ENCODE measurements around the gene NBEA. TPM values are rescaled to one million over a fixed set of nuclear protein-coding genes. Genes with fewer than 3 reads are reported as not detected.
A peak's percentile ranks its signal among the peaks of the same experiment; 100 is the strongest.

NBEA gene
- total and polyA plus RNA-seq, 7 donors = 0.46 to 47.6 (median 38.0) TPM

DNA sequence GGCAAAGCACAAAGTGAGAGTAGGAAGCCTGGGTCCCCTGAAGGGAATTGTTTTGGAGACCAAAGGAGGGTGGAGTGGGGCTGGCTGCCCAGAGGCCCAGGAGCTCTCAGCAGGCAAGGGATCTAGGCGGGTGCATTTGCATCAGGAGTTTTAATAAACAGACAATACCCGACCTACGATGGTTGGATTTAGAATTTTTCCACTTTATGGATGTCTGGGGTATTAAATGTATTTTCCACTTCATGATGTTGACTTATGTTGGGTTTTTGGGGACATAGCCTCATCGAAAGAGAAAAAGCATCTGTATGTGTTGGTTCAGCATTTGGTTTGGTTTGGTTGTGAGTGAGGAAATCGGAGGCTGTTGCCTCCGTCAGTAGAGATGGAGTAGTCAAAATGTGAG is 739.6 kb downstream of the NBEA start:
- no peak overlapping the region for H3K27ac ChIP-seq
- no peak overlapping the region for H3K4me3 ChIP-seq
- H3K27me3 ChIP-seq = no peaks in the 10 kb centered on the region
- no peaks in the 10 kb centered on the region for H3K4me1 ChIP-seq
- peaks cover 0 to 3% (median 0%) of the 10 kb centered on the region in 4 donors for H3K9me3 ChIP-seq
- intact Hi-C loops (cut with DNase I) = no loop called here
- no peak for TF ChIP-seq POLR2AphosphoS5 (IDR thresholded peaks at IDR 0.05)
- TF ChIP-seq EP300 (IDR thresholded peaks at IDR 0.05) = no peak
- TF ChIP-seq POLR2A (IDR thresholded peaks at IDR 0.05) = no peak
- WGBS, 2 donors = 90 to 92% methylated on average over 6 of the region's 6 CpGs
- DNase-seq = no peak
- no peaks in the 10 kb centered on the region for H3K36me3 ChIP-seq

DNA sequence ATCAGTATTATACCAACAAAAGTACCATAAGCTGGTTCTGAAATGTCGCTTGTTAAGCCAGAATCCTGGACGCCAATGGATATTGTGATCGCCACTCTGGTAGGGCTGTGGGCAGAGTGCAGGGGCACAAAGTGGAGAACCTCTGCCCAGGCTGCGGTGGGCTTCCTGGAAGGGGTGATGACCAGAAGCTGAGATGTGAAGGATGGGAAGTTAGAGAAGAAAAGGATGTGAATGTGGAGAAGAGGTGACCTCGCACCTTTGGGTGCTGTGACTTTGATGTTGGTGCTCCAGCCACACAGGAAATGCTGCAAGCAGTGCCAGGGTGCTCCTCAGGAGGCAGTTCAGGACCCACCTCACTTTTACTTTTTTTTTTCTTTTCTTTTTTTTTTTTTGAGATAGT is 742.4 kb downstream of the NBEA start:
- intact Hi-C loops (cut with DNase I) = no loop called here
- Histone ChIP-seq H3K36me3 (no peaks in the 10 kb centered on the region), H3K27ac (no peak overlapping the region), H3K4me1 (no peaks in the 10 kb centered on the region), H3K27me3 (no peaks in the 10 kb centered on the region), H3K9me3 (no peaks in the 10 kb centered on the region), H3K4me3 (no peak overlapping the region)
- TF ChIP-seq EP300 (IDR thresholded peaks at IDR 0.05) (no peak), CTCF (IDR thresholded peaks at IDR 0.05) (no peak)
- no peak for DNase-seq
- WGBS, 2 donors = 87 to 93% methylated on average over 5 of the region's 5 CpGs

- intact Hi-C loops (cut with DNase I) = no loop called here
- H3K27me3 ChIP-seq = no peaks in the 10 kb centered on the region
- no peak overlapping the region for H3K4me3 ChIP-seq
- TF ChIP-seq POLR2A (IDR thresholded peaks at IDR 0.05) = no peak
- H3K9me3 ChIP-seq = no peaks in the 10 kb centered on the region
- no peak overlapping the region for H3K27ac ChIP-seq
- DNase-seq = no peak
- WGBS, 2 donors = 65 to 83% methylated on average over 4 of the region's 4 CpGs
- H3K36me3 ChIP-seq = no peaks in the 10 kb centered on the region
- peaks cover 0 to 3% (median 0%) of the 10 kb centered on the region in 4 donors for H3K4me1 ChIP-seq
These were observed 745.3 kb downstream of the NBEA start for GRCh38 chr13:35687336-35687735.

DNA sequence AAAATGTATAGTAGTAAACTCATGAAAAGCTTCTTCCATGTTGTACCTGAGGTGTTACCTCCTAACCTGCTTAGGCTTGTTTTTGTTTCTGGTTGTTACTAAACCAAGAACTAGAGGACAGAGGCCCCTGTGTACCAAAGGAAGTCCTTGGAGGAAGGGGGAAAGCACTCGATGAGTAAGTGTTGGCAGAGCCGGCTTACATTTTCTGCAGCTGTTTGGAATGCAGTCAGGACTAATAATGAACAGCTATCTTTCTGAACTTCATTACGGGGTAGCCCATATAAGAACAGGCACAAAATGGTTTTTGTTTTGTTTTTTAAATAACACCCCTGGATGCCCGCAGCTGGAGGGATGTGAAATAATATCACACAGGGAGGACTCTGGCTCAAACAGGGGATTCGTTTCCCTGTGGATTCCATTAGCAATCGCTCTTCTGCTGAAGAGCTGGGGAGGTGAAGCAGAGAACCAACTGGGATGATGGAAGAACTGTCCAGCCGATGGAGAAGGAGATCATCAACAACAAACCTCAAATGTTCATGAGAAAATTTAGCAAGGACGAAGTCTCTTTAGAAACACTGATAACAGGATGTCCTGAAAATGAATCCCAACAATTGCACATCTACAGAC is 748.6 kb downstream of the NBEA start:
- intact Hi-C loops (cut with DNase I) = no loop called here
- H3K27ac ChIP-seq = no peak overlapping the region
- no peak for DNase-seq
- H3K4me1 ChIP-seq = peaks cover 0 to 3% (median 0%) of the 10 kb centered on the region in 4 donors
- WGBS, 2 donors = 70 to 74% methylated on average over 8 of the region's 8 CpGs
- no peaks in the 10 kb centered on the region for H3K9me3 ChIP-seq
- no peaks in the 10 kb centered on the region for H3K27me3 ChIP-seq
- no peak overlapping the region for H3K4me3 ChIP-seq
- H3K36me3 ChIP-seq = no peaks in the 10 kb centered on the region
- TF ChIP-seq EP300 (IDR thresholded peaks at IDR 0.05) (no peak), POLR2A (IDR thresholded peaks at IDR 0.05) (no peak), POLR2AphosphoS5 (IDR thresholded peaks at IDR 0.05) (no peak), CTCF (IDR thresholded peaks at IDR 0.05) (no peak)

GRCh38 chr13:35693134-35693784 is 751.2 kb downstream of the NBEA start:
- WGBS, 2 donors = 80 to 81% methylated on average over 9 of the region's 9 CpGs
- peak; percentile 50 for DNase-seq
- no peaks in the 10 kb centered on the region for H3K27me3 ChIP-seq
- intact Hi-C loops (cut with DNase I) = no loop called here
- H3K4me1 ChIP-seq = peaks cover 0 to 3% (median 0%) of the 10 kb centered on the region in 4 donors
- TF ChIP-seq EP300 (IDR thresholded peaks at IDR 0.05) = no peak
- TF ChIP-seq CTCF (IDR thresholded peaks at IDR 0.05) = no peak
- no peak for TF ChIP-seq POLR2A (IDR thresholded peaks at IDR 0.05)
- no peak for TF ChIP-seq POLR2AphosphoS5 (IDR thresholded peaks at IDR 0.05)
- no peaks in the 10 kb centered on the region for H3K36me3 ChIP-seq
- H3K9me3 ChIP-seq = no peaks in the 10 kb centered on the region
- H3K27ac ChIP-seq = peak overlapping the region in 1 of 4 donors; percentile 2
- no peak overlapping the region for H3K4me3 ChIP-seq

All from sigmoid colon (tissue), 7 donors.